ENCODE results near the gene PHACTR2. TPM values are rescaled to one million over a fixed set of nuclear protein-coding genes. Genes with fewer than 3 reads are reported as not detected.

The PHACTR2 gene
- total and polyA plus RNA-seq, 2 of the 13 experiments (the other 11 are each of a cell fraction or from before 2014, with no cell fraction given) = 11.3 to 28.2 TPM

- TF ChIP-seq MTA1 (CRISPR knock-in tag; IDR thresholded peaks at IDR 0.05; ENCODE audit: borderline replicate concordance) (peak; percentile 90; the same call in 1 of the 2 replicates), KAT7 (CRISPR knock-in tag; IDR thresholded peaks at IDR 0.05; ENCODE audit: borderline replicate concordance) (peak; percentile 85), ZNF660 (CRISPR knock-in tag; IDR thresholded peaks at IDR 0.05; ENCODE audit: borderline replicate concordance, low read depth) (no peak), SAP130 (CRISPR knock-in tag; IDR thresholded peaks at IDR 0.05; ENCODE audit: low read depth) (peak; percentile 66), ZSCAN29 (CRISPR knock-in tag; conservative IDR thresholded peaks at IDR 0.05) (peak; percentile 90; the same call in 1 of the 2 replicates), XRCC5 (optimal IDR thresholded peaks at IDR 0.05; ENCODE audit: low read length) (peak; percentile 42), MXD3 (CRISPR knock-in tag; IDR thresholded peaks at IDR 0.05) (peak; percentile 73; the same call in 1 of the 2 replicates), MED8 (CRISPR knock-in tag; IDR thresholded peaks at IDR 0.05; ENCODE audit: insufficient replicate concordance) (peak; percentile 44), RFXAP (CRISPR knock-in tag; IDR thresholded peaks at IDR 0.05; ENCODE audit: borderline replicate concordance) (peak; percentile 47; the same call in 1 of the 2 replicates), SOX6 (IDR thresholded peaks at IDR 0.05) (no peak), SOX6 (CRISPR knock-in tag; IDR thresholded peaks at IDR 0.05) (peak; percentile 75), MIER3 (CRISPR knock-in tag; IDR thresholded peaks at IDR 0.05; ENCODE audit: borderline replicate concordance) (0 out of 2 replicates have a peak, but pooled peaks have one; percentile 6), ZNF543 (CRISPR knock-in tag; IDR thresholded peaks at IDR 0.05) (peak; percentile 37; the same call in 1 of the 2 replicates), KDM2A (CRISPR knock-in tag; IDR thresholded peaks at IDR 0.05; ENCODE audit: borderline replicate concordance, low read depth) (peak; percentile 80), GMEB1 (CRISPR knock-in tag; IDR thresholded peaks at IDR 0.05; ENCODE audit: borderline replicate concordance) (peak; percentile 39; the same call in 1 of the 2 replicates), DR1 (CRISPR knock-in tag; IDR thresholded peaks at IDR 0.05) (0 out of 2 replicates have a peak, but pooled peaks have one; percentile 39)
These were observed at the start of gene PHACTR2 (continued) for GRCh38 chr6:143677891-143678791.

Measured in HepG2 (cell line).